ENCODE results near the gene KCND3.
"Not testable (repeated sequence)": the region's sequence is repeated elsewhere in the genome, so short reads cannot be mapped to it uniquely, and the experiment has no call there.

KCND3 gene

GRCh38 chr1:111751906-111752575, 237.4 kb downstream of the KCND3 start:
- no peak for FAIRE-seq
- no peak for DNase-seq (ENCODE audit: insufficient read length, low spot score)

- FAIRE-seq (no peak), DNase-seq (ENCODE audit: insufficient read length, low spot score) (no peak)
Measured at GRCh38 chr1:111750856-111751255, 238.6 kb downstream of the KCND3 start.

- no peak for FAIRE-seq
- DNase-seq (ENCODE audit: insufficient read length, low spot score): no peak
Measured at GRCh38 chr1:111749628-111750027, 239.8 kb downstream of the KCND3 start.

GRCh38 chr1:111747947-111748346, 241.5 kb downstream of the KCND3 start:
- DNase-seq (ENCODE audit: insufficient read length, low spot score): no peak
- FAIRE-seq: no peak

GRCh38 chr1:111747282-111747734, 242.2 kb downstream of the KCND3 start:
- FAIRE-seq (peak; percentile 93), DNase-seq (ENCODE audit: insufficient read length, low spot score) (peak; percentile 44)

- DNase-seq (ENCODE audit: insufficient read length, low spot score): no peak
- FAIRE-seq: no peak
Measured at GRCh38 chr1:111746614-111746999, 242.9 kb downstream of the KCND3 start.

- no peak for DNase-seq (ENCODE audit: insufficient read length, low spot score)
- no peak for FAIRE-seq
Measured at GRCh38 chr1:111745675-111746613, 243.5 kb downstream of the KCND3 start.

- FAIRE-seq (no peak), DNase-seq (ENCODE audit: insufficient read length, low spot score) (no peak)
Measured at GRCh38 chr1:111743679-111744101, 245.8 kb downstream of the KCND3 start.

- DNase-seq (ENCODE audit: insufficient read length, low spot score) (no peak), FAIRE-seq (no peak)
Measured at GRCh38 chr1:111742938-111743549, 246.4 kb downstream of the KCND3 start.

- DNase-seq (ENCODE audit: insufficient read length, low spot score); FAIRE-seq: not testable (repeated sequence)
Measured at GRCh38 chr1:111742292-111742691, 247.2 kb downstream of the KCND3 start.

GRCh38 chr1:111739925-111740765, 249.3 kb downstream of the KCND3 start:
- FAIRE-seq (no peak), DNase-seq (ENCODE audit: insufficient read length, low spot score) (no peak)

- DNase-seq (ENCODE audit: insufficient read length, low spot score) (peak; percentile 76), FAIRE-seq (no peak)
Measured at GRCh38 chr1:111739194-111739924, 250.1 kb downstream of the KCND3 start, which contains the start of gene INKA2. TSS of gene INKA2 (minus strand) at chr1:111739395. CDS start at chr1:111739242, 153 bp downstream.

- DNase-seq (ENCODE audit: insufficient read length, low spot score) (peak; percentile 26), FAIRE-seq (peak; percentile 69)
Measured at GRCh38 chr1:111738436-111739193, 250.9 kb downstream of the KCND3 start.

GRCh38 chr1:111738133-111738435, 251.4 kb downstream of the KCND3 start:
- no peak for FAIRE-seq
- DNase-seq (ENCODE audit: insufficient read length, low spot score): no peak

- DNase-seq (ENCODE audit: insufficient read length, low spot score) (no peak), FAIRE-seq (no peak)
Measured at GRCh38 chr1:111737216-111738132, 252.0 kb downstream of the KCND3 start.

GRCh38 chr1:111736548-111737215, 252.8 kb downstream of the KCND3 start:
- FAIRE-seq (no peak), DNase-seq (ENCODE audit: insufficient read length, low spot score) (no peak)

- DNase-seq (ENCODE audit: insufficient read length, low spot score) (no peak), FAIRE-seq (no peak)
Measured at GRCh38 chr1:111735858-111736544, 253.5 kb downstream of the KCND3 start.

Data from GM19239 (cell line).